ENCODE measurements around the gene MOBP.
"Not testable (repeated sequence)": the region's sequence is repeated elsewhere in the genome, so short reads cannot be mapped to it uniquely, and the experiment has no call there.

The MOBP gene

DNA sequence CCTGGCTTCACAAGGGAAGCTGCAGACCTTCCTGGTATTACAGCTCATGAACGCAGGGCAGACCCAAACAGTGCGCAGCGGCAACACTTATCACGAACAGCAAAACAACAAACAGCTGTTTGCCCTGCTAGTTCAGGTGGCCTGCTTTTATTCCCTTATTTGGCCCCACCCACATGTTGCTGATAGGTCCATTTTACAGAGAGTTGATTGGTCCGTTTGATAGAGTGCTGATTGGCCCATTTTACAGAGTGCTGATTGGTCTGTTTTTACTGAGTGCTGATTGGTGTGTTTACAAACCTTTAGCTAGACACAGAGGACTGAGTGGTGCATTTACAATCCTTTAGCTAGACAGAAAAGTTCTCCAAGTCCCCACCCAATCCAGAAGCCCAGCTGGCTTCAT, 8.9 kb upstream of the MOBP start:
- H3K4me1 Mint-ChIP-seq (ENCODE audit: low read depth in 2 of 2); DNase-seq; H3K4me3 Mint-ChIP-seq; H3K27ac Mint-ChIP-seq; ATAC-seq (replicated peaks); H3K36me3 Mint-ChIP-seq (ENCODE audit: insufficient read depth); H3K9me3 Mint-ChIP-seq: not testable (repeated sequence)
- peaks cover 30 to 51% of the 10 kb centered on the region in 2 donors for H3K27me3 Mint-ChIP-seq

DNA sequence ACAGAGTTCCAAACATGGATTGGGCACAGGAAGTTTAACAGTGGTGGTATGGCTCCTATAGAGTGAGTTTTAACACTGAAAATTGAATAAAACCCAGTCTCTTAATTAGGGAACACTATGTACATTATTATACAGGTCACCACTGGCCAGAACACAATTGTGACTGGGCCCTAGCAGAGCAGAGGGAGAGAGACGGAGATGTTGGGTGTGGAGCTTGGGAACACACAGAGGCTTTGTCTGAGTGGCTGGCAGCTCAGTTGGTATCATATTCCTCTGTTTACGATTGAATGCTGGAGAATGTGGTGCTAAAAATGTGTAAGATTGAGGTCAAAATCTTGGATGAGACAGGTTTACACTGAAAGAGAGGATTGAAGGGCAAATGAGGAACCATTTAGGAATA, 6.8 kb upstream of the MOBP start:
- H3K4me3 Mint-ChIP-seq, result no peak overlapping the region
- no peak overlapping the region for H3K27ac Mint-ChIP-seq
- H3K4me1 Mint-ChIP-seq (ENCODE audit: low read depth in 2 of 2), result no peaks in the 10 kb centered on the region
- H3K9me3 Mint-ChIP-seq, result no peaks in the 10 kb centered on the region
- ATAC-seq (replicated peaks) (no peak), DNase-seq (no peak)
- peaks cover 22 to 39% of the 10 kb centered on the region in 2 donors for H3K27me3 Mint-ChIP-seq
- H3K36me3 Mint-ChIP-seq (ENCODE audit: insufficient read depth), result no peaks in the 10 kb centered on the region

DNA sequence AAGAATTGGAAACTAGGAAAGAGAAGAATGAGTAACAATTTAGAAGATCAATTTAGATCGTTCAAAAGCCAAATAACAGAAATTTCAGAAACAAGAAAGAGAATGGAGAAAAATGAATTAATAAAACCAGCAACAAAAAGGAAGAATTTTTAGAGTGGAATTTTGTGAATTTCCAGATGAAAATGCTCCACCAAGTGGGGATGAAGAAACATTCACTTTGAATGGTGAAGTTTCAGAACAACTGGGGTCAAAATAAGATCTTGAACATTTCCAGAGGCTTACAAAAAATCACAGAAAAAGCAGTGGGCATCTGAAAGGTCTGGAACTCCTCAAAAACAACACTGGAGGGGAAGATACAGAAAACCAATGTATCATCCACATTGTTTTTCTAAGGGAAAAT, 4.2 kb upstream of the MOBP start:
- no peak overlapping the region for H3K27ac Mint-ChIP-seq
- peaks cover 18 to 33% of the 10 kb centered on the region in 2 donors for H3K27me3 Mint-ChIP-seq
- H3K9me3 Mint-ChIP-seq, result no peaks in the 10 kb centered on the region
- H3K4me3 Mint-ChIP-seq, result no peak overlapping the region
- H3K4me1 Mint-ChIP-seq (ENCODE audit: low read depth in 2 of 2), result no peaks in the 10 kb centered on the region
- ATAC-seq (replicated peaks) (no peak), DNase-seq (no peak)
- no peaks in the 10 kb centered on the region for H3K36me3 Mint-ChIP-seq (ENCODE audit: insufficient read depth)

DNA sequence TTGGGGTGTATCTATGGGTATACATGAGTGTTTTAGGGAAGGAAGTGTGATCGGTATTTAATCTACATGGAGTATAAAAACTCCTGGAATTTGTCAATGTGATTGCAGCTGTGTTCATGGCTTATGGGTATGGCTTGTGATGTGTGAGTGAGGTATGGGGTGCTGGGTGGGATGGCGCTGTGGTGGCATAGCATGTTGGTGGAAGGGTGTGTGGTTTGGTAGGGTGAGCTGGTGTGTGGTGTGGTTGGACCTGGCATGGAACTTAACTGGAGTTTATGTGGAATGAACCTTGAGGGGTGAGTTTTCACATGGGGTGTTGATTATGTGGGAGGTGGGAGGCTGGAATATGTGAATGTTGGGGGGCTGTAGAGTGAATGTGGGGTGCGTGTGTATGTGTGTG, 492 bp upstream of the MOBP start:
- no peak overlapping the region for H3K4me3 Mint-ChIP-seq
- H3K4me1 Mint-ChIP-seq (ENCODE audit: low read depth in 2 of 2), result no peaks in the 10 kb centered on the region
- no peaks in the 10 kb centered on the region for H3K9me3 Mint-ChIP-seq
- DNase-seq (no peak), ATAC-seq (replicated peaks) (no peak)
- no peaks in the 10 kb centered on the region for H3K36me3 Mint-ChIP-seq (ENCODE audit: insufficient read depth)
- peaks cover 22 to 34% of the 10 kb centered on the region in 2 donors for H3K27me3 Mint-ChIP-seq
- no peak overlapping the region for H3K27ac Mint-ChIP-seq

DNA sequence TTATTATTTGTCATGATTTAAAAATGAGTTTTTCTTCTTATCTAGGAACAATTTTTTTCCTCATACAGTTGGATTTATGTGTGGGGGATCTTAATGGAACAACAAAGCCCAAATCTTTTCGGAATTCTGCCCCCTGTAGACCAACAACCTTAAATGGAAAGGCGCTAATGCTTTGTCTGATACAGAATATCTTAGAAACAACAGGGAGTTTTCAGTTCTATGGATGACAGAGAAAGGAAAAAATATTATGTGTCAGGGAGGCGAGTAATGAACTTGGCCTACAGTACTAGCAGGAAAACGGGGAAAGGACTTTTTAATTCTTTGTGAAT, 592 bp downstream of the MOBP start:
- Mint-ChIP-seq H3K27me3 (peaks cover 32 to 44% of the 10 kb centered on the region in 2 donors), H3K9me3 (no peaks in the 10 kb centered on the region), H3K27ac (no peak overlapping the region), H3K4me1 (ENCODE audit: low read depth in 2 of 2) (no peaks in the 10 kb centered on the region), H3K4me3 (no peak overlapping the region), H3K36me3 (ENCODE audit: insufficient read depth) (no peaks in the 10 kb centered on the region)
- ATAC-seq (replicated peaks) (no peak), DNase-seq (no peak)

DNA sequence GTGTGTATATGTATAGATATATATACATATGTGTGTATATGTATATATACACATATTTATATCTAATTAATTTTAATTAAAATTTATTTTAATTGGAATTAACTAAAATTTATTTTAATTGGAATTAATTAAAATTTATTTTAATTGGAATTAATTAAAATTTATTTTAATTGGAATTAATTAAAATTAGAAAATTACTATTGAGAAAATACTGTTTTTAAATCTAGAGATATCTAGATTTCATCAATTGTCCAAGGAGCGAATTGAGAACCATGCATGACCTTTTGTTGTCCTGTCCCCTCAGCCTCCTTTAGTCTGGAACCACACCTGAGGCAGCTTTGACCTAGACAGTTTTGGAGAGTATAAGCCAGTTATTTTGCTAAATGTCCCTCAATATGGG, 1.8 kb downstream of the MOBP start:
- no peaks in the 10 kb centered on the region for H3K36me3 Mint-ChIP-seq (ENCODE audit: insufficient read depth)
- ATAC-seq (replicated peaks) (no peak), DNase-seq (no peak)
- peaks cover 40 to 56% of the 10 kb centered on the region in 2 donors for H3K27me3 Mint-ChIP-seq
- H3K27ac Mint-ChIP-seq, result no peak overlapping the region
- H3K9me3 Mint-ChIP-seq, result no peaks in the 10 kb centered on the region
- no peak overlapping the region for H3K4me3 Mint-ChIP-seq
- no peaks in the 10 kb centered on the region for H3K4me1 Mint-ChIP-seq (ENCODE audit: low read depth in 2 of 2)

DNA sequence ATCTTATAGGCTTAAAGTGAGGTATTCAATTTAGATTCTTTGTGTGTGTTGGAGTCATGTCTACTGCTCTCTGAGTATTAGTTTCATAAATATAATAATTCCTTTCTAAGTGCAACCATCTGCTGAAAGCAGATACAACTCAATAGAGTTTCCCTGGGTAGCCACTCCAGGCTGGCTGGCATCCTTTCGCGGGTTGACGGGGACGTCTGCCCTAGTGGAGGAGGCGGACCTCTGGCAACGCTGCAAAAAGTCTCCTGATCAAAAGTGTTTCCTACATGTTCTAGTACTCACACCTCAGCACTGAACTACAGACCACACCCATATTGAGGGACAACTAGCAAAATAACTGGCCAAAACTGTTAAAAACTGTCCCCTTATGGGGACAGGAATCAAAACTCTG, 2.5 kb downstream of the MOBP start:
- ATAC-seq (replicated peaks) (no peak), DNase-seq (no peak)
- H3K36me3 Mint-ChIP-seq (ENCODE audit: insufficient read depth), result no peaks in the 10 kb centered on the region
- no peaks in the 10 kb centered on the region for H3K9me3 Mint-ChIP-seq
- no peaks in the 10 kb centered on the region for H3K4me1 Mint-ChIP-seq (ENCODE audit: low read depth in 2 of 2)
- peaks cover 40 to 55% of the 10 kb centered on the region in 2 donors for H3K27me3 Mint-ChIP-seq
- H3K27ac Mint-ChIP-seq, result no peak overlapping the region
- H3K4me3 Mint-ChIP-seq, result no peak overlapping the region

DNA sequence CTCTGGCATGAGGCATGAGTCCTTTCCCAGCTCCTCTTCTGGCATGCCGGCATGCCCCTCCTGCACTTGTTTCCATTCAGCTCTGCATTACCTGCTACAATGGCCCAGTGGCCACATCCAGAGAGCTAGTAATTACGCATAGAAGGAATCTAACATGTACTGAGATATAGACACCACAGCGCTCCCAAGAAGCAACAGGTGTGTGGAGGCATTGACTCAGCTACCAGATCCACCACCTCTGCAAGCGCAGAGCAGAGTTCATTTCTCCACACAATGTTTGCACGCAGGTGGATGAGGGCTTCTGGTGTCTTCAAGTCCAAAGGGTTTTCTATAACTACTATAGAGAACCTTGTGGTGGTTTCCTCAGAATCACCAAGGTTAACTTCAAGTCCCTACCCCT, 4.2 kb downstream of the MOBP start:
- DNase-seq (no peak), ATAC-seq (replicated peaks) (no peak)
- H3K27me3 Mint-ChIP-seq, result peaks cover 41 to 42% of the 10 kb centered on the region in 2 donors
- no peak overlapping the region for H3K27ac Mint-ChIP-seq
- H3K36me3 Mint-ChIP-seq (ENCODE audit: insufficient read depth), result no peaks in the 10 kb centered on the region
- peaks cover 0 to 1% of the 10 kb centered on the region in 2 donors for H3K9me3 Mint-ChIP-seq
- H3K4me1 Mint-ChIP-seq (ENCODE audit: low read depth in 2 of 2), result no peaks in the 10 kb centered on the region
- H3K4me3 Mint-ChIP-seq, result no peak overlapping the region

DNA sequence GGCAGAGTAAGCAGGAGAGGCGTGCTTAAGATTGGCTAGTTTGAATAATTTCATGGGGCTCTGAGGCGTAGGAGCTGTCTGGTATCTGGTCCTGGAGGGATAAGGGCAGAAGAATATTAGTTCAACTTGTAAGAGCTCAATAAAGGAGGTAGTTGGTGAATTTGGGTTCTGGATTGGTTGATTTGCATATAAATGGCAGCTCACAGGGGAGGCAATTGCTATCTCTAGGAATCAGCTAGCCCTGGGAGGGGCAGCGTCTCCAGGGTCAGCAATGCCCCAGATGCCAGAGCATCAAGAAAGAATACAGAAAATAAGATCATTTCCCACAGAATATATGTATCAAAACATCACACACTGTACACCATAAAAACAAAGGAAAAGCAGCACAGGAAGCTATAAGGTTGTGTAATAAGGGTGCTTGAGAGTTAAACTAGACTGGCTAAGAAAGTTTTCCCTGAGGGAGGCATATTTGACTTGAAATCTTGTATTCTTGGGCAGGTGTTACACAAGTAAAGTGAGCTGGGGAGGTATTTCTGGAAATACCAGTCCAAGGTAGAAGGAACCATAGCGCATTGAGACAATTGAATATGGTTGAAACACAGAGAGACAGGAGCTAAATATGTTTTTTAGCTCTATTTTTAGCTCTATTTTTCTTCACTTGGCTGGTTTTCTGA, 6.1 kb downstream of the MOBP start:
- DNase-seq, result no peak
- no peaks in the 10 kb centered on the region for H3K4me1 Mint-ChIP-seq (ENCODE audit: low read depth in 2 of 2)
- H3K27ac Mint-ChIP-seq, result no peak overlapping the region
- no peak overlapping the region for H3K4me3 Mint-ChIP-seq
- H3K9me3 Mint-ChIP-seq, result peaks cover 0 to 1% of the 10 kb centered on the region in 2 donors
- no peak for ATAC-seq (replicated peaks)
- no peaks in the 10 kb centered on the region for H3K36me3 Mint-ChIP-seq (ENCODE audit: insufficient read depth)
- peaks cover 33% of the 10 kb centered on the region in 2 donors for H3K27me3 Mint-ChIP-seq

DNA sequence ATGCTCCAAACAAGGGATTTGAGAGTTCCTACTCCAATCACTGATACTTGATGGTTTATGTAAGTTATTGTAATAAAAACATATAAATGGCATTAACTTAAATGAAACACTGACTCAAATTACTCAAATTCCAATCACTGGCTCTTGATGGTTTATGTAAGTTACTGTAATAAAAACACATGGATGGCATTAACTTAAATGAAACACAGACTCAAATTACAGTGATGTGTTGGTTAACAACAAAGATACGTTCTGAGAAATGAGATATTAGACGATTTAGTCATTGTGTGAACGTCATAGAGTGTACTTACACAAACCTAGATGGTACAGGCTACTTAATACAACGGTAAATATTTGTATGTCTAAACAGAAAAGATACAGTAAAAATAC, 6.6 kb downstream of the MOBP start:
- H3K4me1 Mint-ChIP-seq (ENCODE audit: low read depth in 2 of 2), result no peaks in the 10 kb centered on the region
- no peak overlapping the region for H3K4me3 Mint-ChIP-seq
- no peak overlapping the region for H3K27ac Mint-ChIP-seq
- H3K27me3 Mint-ChIP-seq, result peaks cover 33% of the 10 kb centered on the region in 2 donors
- H3K9me3 Mint-ChIP-seq, result peaks cover 0 to 1% of the 10 kb centered on the region in 2 donors
- no peaks in the 10 kb centered on the region for H3K36me3 Mint-ChIP-seq (ENCODE audit: insufficient read depth)
- ATAC-seq (replicated peaks) (no peak), DNase-seq (no peak)

DNA sequence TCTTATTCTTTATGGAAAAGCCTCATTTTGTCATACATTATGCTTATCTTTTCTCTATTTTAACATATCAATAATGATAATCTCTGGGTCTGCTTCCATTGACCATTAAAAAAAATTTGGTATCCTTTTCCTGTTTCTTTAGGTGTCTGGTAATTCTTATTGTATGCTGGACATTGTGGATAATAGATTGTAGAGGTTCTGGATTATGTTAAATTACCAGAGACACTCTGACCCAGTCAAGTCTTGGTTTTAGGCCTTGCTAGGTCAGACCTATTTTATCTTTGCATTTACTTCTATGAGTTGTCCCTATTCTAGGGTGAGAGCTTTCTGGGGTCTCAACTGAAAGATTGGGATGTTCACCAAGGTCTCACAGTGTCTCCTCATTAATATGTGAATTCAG, 9.3 kb downstream of the MOBP start:
- no peak for ATAC-seq (replicated peaks)
- Mint-ChIP-seq H3K4me1 (ENCODE audit: low read depth in 2 of 2) (no peaks in the 10 kb centered on the region), H3K4me3 (no peak overlapping the region), H3K36me3 (ENCODE audit: insufficient read depth) (no peaks in the 10 kb centered on the region), H3K27ac (no peak overlapping the region), H3K27me3 (peaks cover 25 to 26% of the 10 kb centered on the region in 2 donors), H3K9me3 (peaks cover 0 to 1% of the 10 kb centered on the region in 2 donors)
- DNase-seq, result no peak

DNA sequence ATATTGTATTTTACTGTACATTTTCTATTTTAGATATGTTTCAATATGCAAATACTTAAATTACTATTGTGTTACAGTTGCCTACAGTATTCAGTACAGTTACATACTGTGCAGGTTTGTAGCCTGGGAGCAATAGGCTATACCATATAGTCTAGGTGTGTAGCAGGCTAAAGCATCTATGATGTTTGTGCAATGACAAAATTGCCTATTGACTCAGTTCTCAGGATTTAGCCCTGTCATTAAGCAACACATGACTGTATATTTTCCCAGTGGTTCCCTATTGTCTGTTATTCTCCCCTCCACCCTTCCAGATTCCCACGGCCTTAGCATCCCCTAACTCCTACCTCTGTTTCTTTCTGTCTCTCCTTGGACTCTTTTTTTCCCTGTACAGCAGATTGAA, 10.7 kb downstream of the MOBP start:
- peaks cover 10 to 12% of the 10 kb centered on the region in 2 donors for H3K27me3 Mint-ChIP-seq
- no peak overlapping the region for H3K4me3 Mint-ChIP-seq
- H3K4me1 Mint-ChIP-seq (ENCODE audit: low read depth in 2 of 2), result no peaks in the 10 kb centered on the region
- no peak overlapping the region for H3K27ac Mint-ChIP-seq
- ATAC-seq (replicated peaks) (no peak), DNase-seq (no peak)
- no peaks in the 10 kb centered on the region for H3K36me3 Mint-ChIP-seq (ENCODE audit: insufficient read depth)
- peaks cover 0 to 1% of the 10 kb centered on the region in 2 donors for H3K9me3 Mint-ChIP-seq

DNA sequence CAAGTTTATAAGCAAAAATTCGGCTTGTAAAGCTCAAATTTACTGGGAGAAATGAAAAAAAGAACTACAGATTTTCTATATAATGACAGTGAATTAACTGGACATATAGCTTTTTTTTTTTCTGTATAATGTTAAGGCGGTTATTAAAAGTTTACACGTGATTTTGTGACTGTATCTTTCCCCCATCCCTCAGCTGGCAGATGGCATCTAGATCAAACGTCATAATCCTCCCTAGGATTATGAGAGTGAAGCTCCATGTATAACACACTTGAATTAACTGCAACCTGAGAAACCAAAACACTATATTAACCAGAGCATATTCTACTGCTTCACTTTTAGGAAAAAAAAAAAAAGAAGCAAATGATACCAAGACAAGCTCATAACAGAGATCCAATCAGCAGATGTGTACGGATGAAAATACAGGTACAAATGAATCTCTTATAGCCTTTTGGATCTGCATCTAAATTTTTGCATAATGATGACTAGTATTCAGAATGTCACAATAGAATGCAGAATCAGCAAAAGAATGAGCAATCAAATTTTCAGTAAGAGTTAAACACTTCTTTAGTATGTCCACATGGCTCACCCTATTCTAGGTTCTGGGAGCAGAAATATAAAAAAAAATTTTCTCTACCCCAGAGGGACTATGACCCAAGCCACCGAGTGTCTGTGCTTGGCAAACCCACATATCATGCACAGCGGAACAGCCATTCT, 12.4 kb downstream of the MOBP start:
- H3K4me1 Mint-ChIP-seq (ENCODE audit: low read depth in 2 of 2), result no peaks in the 10 kb centered on the region
- no peak overlapping the region for H3K27ac Mint-ChIP-seq

DNA sequence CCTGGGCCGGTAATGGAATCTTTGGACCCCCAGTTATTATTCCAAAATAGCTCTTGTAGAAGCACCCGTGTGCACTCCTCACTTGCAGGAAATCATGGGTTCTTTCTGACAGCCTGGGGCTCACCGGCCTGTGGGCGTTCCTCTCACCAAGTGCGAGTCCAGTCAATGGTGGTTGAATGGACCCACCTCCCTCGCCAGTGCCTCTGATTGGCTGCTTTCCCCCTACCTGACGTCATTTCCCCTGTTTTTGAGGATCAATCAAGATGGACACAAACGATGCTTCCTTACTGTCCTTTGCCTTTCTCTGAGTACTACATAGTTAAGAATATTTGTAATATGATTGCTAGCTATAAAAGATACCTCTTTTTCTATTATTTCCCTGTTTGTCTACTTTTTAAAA, 18.1 kb downstream of the MOBP start:
- Mint-ChIP-seq H3K27me3 (peaks cover 18 to 21% of the 10 kb centered on the region in 2 donors), H3K27ac (no peak overlapping the region), H3K4me1 (ENCODE audit: low read depth in 2 of 2) (no peaks in the 10 kb centered on the region), H3K4me3 (no peak overlapping the region), H3K9me3 (no peaks in the 10 kb centered on the region), H3K36me3 (ENCODE audit: insufficient read depth) (no peaks in the 10 kb centered on the region)
- ATAC-seq (replicated peaks) (no peak), DNase-seq (no peak)

More for the DNA sequence above, 12.4 kb downstream of the MOBP start:
- Mint-ChIP-seq H3K9me3 (peaks cover 0 to 1% of the 10 kb centered on the region in 2 donors), H3K27me3 (peaks cover 0 to 5% of the 10 kb centered on the region in 2 donors), H3K36me3 (ENCODE audit: insufficient read depth) (no peaks in the 10 kb centered on the region), H3K4me3 (no peak overlapping the region)
- DNase-seq (no peak), ATAC-seq (replicated peaks) (no peak)
